ENCODE results near the gene MAGI3. TPM values are rescaled to one million over a fixed set of nuclear protein-coding genes. Genes with fewer than 3 reads are reported as not detected.

The MAGI3 gene
- 29.6 TPM for polyA plus RNA-seq (ENCODE audit: insufficient read length)
- long read RNA-seq, donor 1 = 0 reads
- long read RNA-seq, donor 2, full-length matches to known transcripts = 5 of 5 reads
- long read RNA-seq, donor 2, partial matches to known transcripts = 0 of 5 reads
- long read RNA-seq, donor 2, other reads (novel, unspliced or antisense) = 0 of 5 reads
- long read RNA-seq, donor 3 = 0 reads
- long read RNA-seq, donor 4 = 0 reads
- long read RNA-seq, donor 5, full-length matches to known transcripts = 3 of 3 reads
- long read RNA-seq, donor 5, partial matches to known transcripts = 0 of 3 reads
- long read RNA-seq, donor 5, other reads (novel, unspliced or antisense) = 0 of 3 reads
- long read RNA-seq, donor 6, full-length matches to known transcripts = 5 of 5 reads
- long read RNA-seq, donor 6, partial matches to known transcripts = 0 of 5 reads
- long read RNA-seq, donor 6, other reads (novel, unspliced or antisense) = 0 of 5 reads
- long read RNA-seq, donor 7, full-length matches to known transcripts = 3 of 26 reads
- long read RNA-seq, donor 7, partial matches to known transcripts = 23 of 26 reads
- long read RNA-seq, donor 7, other reads (novel, unspliced or antisense) = 0 of 26 reads
- long read RNA-seq, donor 8 = 0 reads

GRCh38 chr1:113389953-113390834 is at the start of gene MAGI3:
TSS of gene MAGI3 (plus strand) at chr1:113390515. CDS start at chr1:113391034, 519 bp downstream.
- peak; percentile 99 for DNase-seq

GRCh38 chr1:113353580-113353979 is 36.7 kb upstream of the MAGI3 start:
- DNase-seq = no peak

GRCh38 chr1:113363935-113364334 is 26.4 kb upstream of the MAGI3 start:
- no peak for DNase-seq

- no peak for DNase-seq
Measured at GRCh38 chr1:113369040-113369439, 21.3 kb upstream of the MAGI3 start.

GRCh38 chr1:113369699-113370098 is 20.6 kb upstream of the MAGI3 start:
- no peak for DNase-seq

GRCh38 chr1:113370868-113371267 is 19.4 kb upstream of the MAGI3 start:
- no peak for DNase-seq

GRCh38 chr1:113372546-113372945 is 17.8 kb upstream of the MAGI3 start:
- no peak for DNase-seq

- no peak for DNase-seq
Measured at GRCh38 chr1:113373644-113374043, 16.7 kb upstream of the MAGI3 start.

- no peak for DNase-seq
Measured at GRCh38 chr1:113375878-113376277, 14.4 kb upstream of the MAGI3 start.

- DNase-seq = no peak
Measured at GRCh38 chr1:113380075-113380474, 10.2 kb upstream of the MAGI3 start.

GRCh38 chr1:113388017-113388620 is 2.2 kb upstream of the MAGI3 start:
- no peak for DNase-seq

GRCh38 chr1:113388621-113389358 is 1.5 kb upstream of the MAGI3 start:
- DNase-seq = no peak

GRCh38 chr1:113389359-113389952 is 859 bp upstream of the MAGI3 start:
- DNase-seq = no peak

- DNase-seq = no peak
Measured at GRCh38 chr1:113390871-113391648, 745 bp downstream of the MAGI3 start.

GRCh38 chr1:113391649-113392271 is 1.4 kb downstream of the MAGI3 start:
- no peak for DNase-seq

- DNase-seq = no peak
Measured at GRCh38 chr1:113392541-113393128, 2.3 kb downstream of the MAGI3 start.

GRCh38 chr1:113394043-113394862 is 3.9 kb downstream of the MAGI3 start:
- no peak for DNase-seq

- no peak for DNase-seq
Measured at GRCh38 chr1:113394863-113395259, 4.5 kb downstream of the MAGI3 start.

Measured in left kidney (tissue), 8 donors.